NCI-H2171 treated with DMSO at 0.1 percent for 48 hours (cell line): Measurements from ENCODE around the gene KLHL18.
A peak's percentile ranks its signal among the peaks of the same experiment; 100 is the strongest.
"Not testable (repeated sequence)": the region's sequence is repeated elsewhere in the genome, so short reads cannot be mapped to it uniquely, and the experiment has no call there.

ENCODE experiments used
- DNase-seq: peaks from one replicate; lab custom pipeline; 2025; lab: John Stamatoyannopoulos, UW

Gene KLHL18

DNA sequence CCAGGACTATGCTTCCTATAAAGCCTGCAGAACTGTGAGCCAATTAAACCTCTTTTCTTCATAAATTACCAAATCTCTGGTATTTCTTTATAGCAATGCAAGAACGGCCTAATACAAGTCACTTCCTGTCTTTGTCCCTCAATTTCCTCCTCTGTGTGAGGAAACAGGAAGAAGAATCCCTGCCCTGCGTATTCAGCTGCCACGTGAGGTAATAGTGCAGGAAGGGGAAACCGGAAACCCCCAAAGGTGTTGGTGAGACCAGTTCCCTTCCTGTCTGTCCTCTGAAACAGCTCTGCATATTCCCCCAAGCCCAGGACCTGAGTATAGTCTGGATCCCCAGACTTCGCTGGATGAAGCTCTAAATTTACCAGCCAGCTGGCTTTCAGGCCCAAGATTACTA is 80.0 kb downstream of the KLHL18 start:
- no peak for DNase-seq

GRCh38 chr3:47365213-47366153 is 82.7 kb downstream of the KLHL18 start:
- DNase-seq, result no peak

GRCh38 chr3:47366833-47367232 is 84.1 kb downstream of the KLHL18 start:
- DNase-seq, result no peak

DNA sequence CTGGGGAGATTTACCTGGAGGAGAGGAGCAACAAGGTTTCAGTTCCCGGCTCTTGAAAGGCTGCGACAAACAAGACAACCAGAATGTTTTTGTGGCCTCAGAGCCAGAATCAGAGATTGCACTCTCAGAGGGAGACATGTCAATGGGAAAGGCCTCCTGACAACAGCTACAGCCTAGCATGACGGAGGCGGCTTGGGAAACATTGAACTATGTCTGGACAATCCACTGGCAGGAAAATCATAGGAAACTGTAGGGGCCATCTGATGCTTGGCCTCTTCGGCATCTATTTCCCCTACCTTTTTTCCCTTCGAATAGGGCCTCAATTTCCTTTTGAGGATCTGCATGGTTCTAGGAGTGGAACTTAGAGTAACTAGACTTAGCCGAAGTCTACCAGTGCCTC is 84.9 kb downstream of the KLHL18 start:
- DNase-seq, result no peak

- not testable (repeated sequence) for DNase-seq
Observed at GRCh38 chr3:47370020-47370419, 87.3 kb downstream of the KLHL18 start.

- DNase-seq, result no peak
Observed at GRCh38 chr3:47370887-47371697, 88.3 kb downstream of the KLHL18 start.

DNA sequence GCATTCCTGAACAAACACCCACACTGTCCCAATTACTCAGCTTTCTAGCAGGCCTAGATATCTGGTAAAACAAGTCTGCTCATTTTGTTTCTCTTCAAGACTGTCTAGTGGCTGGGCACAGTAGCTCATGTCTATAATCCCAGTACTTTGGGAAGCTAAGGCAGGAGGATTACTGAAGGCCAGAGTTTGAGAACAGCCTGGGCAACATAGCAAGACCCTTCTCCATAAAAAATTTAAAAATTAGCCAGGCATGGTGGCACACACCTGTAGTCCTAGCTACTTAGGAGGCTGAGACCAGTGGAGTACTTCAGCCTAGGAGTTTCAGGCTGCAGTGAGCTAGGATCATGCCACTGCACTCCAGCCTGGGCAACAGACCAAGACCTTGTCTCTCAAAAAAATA is 91.8 kb downstream of the KLHL18 start:
- no peak for DNase-seq

- DNase-seq, result no peak
Observed at GRCh38 chr3:47376393-47376792, 93.6 kb downstream of the KLHL18 start.

GRCh38 chr3:47377186-47377585 is 94.4 kb downstream of the KLHL18 start:
- DNase-seq, result no peak

DNA sequence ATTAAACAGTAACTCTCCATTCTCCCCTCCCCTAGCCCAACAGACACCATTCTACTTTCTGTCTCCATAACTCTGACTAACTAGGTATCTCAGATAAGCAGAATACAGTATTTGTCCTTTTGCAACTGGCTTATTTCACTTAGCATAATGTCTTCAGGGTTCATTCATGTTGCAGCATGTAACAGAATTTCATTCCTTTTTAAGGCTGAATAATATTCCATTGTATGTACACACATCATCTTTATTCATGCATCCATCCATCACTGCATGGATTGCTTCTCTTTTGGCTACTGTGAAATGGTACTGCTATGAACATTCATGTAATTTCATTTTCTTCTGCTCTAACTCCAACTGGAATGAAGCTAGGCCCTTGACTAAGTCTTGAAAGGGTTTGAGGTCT is 96.1 kb downstream of the KLHL18 start:
- DNase-seq, result no peak

GRCh38 chr3:47379411-47379899 is 96.7 kb downstream of the KLHL18 start:
- no peak for DNase-seq

GRCh38 chr3:47380026-47380600 is 97.4 kb downstream of the KLHL18 start:
- DNase-seq, result no peak

GRCh38 chr3:47380601-47381316 is 98.0 kb downstream of the KLHL18 start, which contains the start of gene PTPN23:
TSS of gene PTPN23 (plus strand) at chr3:47381021. CDS start at chr3:47381097, 76 bp downstream.
- DNase-seq, result peak; percentile 95

DNA sequence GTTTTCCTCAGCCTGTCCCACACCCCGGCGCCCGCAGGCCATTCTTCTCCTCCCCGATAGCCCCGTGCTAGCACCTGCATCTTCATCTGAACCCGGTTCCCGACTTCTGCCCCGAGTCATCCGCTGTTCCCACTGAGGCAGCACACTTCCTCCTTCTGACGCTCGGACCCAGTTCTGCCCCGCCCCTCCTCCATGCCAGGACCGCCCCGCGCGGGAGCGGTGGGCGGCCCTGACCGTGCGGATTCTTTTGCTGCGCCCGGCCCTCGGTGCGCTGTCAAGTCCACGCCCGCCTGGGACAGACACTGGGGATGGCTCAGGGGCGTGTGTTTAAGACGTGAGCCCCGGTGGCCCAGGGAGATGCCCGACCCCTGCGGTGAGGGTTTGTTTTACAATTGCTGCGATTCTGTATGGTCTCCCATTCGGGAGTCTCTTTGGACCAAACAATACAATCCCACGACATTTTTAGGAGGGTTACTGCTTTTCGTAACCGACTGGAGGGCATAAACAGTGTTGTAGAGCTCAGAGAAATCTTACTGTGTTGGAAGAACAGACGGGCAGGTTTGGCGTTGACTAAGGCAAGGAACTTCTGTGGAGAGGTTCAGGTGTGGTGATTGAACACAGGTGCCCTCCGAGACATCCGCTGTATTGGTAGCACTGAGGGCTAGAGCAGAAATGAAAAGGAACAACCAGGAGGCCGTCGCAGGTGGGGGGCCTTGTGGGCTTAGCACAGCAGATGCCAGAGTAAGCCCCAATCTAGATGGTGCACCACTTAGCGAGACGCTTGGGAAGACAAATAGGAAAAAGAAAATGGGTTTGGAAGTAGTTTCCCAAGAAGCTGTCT is 98.8 kb downstream of the KLHL18 start:
- peak; percentile 66 for DNase-seq

DNA sequence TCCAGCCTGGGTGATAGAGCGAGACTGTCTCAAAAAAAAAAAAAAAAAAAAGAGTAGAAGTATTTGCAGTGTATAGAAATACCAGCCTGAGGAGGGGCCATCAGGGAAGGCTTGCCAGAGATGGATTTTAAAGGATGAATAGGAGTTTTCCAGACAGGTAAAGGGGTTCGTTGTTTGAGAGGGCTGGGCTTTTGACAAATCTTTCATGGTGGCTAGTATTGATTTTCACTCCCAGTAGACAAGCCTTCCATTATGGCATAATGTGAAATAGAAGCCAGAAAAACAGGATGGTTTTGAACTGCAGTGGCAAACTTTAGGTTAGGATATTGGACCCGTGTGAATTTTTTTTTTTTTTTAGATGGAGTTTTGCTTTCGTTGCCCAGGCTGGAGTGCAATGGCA is 101.7 kb downstream of the KLHL18 start:
- no peak for DNase-seq

- no peak for DNase-seq
Observed at GRCh38 chr3:47385007-47385406, 102.3 kb downstream of the KLHL18 start.

DNA sequence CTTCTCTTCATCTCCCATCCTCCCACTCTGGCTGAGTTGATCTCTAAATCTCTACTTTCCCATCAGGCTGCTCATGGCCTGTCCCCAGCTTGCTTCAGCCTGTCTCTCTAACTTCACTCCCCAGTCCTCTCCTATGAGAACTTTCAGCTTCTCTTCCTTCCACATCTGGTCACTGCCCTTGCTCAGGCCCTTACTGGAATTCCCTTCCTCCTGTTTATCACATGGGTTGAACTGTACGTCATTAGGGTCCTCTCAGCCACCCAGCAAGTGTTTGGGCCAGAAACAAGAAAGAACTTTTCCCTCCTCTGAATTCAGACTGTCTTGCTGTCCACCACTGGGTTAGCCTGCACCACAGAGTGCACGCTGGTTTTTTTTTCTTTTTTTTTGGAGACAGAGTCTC is 103.1 kb downstream of the KLHL18 start:
- no peak for DNase-seq

GRCh38 chr3:47392933-47393332 is 110.2 kb downstream of the KLHL18 start:
- no peak for DNase-seq

DNA sequence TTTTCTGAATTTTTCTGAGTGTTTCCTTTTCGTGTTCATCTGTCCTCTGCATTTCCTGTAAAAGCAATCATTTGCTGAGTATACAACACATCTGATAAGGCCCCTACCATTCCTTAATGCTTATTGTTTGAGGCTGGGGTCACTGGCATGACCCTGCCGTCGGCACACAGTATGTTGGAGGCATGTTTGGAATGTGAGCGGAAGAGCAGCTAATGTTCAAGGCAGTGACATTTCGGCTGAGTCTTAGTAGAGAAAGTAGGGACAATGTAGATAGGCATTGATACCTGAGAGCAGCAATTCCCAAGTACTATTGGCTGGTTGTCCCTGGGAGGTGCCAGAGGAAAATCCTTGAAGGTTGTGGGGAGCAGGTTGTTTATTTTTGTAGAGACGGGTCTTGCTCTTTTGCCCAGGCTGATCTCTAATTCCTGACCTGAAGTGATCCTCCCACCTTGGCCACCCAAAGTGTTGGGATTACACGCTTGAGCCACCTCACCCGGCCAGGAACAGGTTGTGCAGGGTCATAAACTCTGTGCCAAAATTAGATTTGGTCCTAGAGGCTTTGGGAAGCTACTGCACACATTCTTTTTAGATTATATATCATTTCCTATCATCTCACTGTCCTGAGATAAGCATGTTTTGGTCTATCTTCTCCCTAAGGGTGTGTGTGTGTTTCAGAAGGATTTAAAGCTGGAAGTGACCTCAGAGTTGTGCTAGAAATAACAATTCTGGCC is 111.6 kb downstream of the KLHL18 start:
- peak; percentile 5 for DNase-seq

- DNase-seq, result peak; percentile 74
Observed at GRCh38 chr3:47394881-47395280, 112.1 kb downstream of the KLHL18 start.
